ENCODE measurements around the gene TCEANC.

Gene TCEANC

DNA sequence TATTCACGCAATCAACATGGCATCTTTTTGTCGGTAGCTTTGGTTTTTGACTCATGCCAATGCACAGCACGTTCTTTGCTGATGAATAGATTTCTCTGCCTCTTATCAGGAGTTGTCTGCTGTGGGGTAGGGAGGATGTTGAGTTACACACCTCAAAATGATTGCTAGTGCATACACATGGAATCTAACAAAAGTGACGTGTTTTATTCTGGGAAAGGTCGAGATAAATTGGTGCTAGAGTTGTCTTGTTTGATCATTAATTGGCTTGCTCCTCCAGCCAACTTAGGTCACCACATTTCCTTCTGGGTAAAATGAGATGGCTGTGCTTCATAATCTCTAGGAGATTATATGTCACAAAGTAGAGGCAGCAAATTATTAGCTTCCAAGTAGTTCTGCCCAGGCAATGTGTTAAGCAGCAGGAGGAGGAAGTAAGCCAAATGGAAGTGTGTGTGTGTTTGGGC is 39.9 kb downstream of the TCEANC start:
- no peak for DNase-seq

DNA sequence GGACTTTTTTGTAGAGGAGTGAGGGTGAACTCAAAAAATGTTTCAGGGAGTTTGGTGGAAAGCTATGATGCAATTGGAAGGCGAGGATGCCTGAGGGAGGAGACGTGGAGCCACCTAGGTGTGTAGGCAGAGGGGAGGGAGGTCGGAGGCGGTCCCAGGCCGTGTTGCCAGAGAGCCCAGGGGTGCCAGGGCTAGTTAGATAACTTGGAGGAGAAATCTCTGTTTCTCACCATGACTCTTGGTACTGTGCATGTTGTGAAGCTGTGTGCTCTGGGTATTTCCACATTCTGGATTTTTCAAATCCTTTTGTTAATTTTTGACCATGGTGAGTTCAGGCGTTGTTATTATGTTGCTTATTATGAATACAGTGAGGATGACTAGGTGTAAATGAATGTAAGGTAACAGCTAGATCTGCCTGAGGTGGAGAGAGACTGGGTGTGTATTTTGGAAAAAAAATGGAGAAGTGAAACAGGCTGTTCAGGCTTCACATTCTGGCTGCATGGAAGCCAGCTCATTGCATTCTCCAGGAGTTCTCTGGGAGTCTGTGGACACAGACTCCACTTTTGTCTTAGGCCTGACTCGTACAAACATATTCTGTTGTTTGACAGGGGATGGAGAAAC is 40.5 kb downstream of the TCEANC start:
- peak in 3 of 56 donors; percentile 0 to 1 (median 1) for DNase-seq

DNA sequence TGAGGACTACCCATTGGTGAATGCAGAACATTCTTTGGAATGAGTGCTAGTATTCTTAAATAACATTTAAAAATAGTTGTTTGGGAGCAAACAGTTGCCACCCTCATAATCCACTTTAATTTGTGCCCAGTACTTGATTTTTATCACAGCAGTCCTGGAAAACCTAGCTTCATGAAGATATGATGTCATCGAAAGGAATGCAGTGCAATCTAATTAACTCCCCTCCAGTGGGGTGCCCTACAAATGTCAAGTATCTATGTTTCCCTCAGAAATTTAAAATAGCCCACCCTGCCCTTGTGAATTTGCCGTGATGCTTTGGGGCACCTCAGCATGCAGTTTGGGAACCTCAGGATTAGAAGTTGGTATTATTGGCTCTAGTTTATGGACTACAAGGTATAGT is 41.4 kb downstream of the TCEANC start:
- DNase-seq: no peak

DNA sequence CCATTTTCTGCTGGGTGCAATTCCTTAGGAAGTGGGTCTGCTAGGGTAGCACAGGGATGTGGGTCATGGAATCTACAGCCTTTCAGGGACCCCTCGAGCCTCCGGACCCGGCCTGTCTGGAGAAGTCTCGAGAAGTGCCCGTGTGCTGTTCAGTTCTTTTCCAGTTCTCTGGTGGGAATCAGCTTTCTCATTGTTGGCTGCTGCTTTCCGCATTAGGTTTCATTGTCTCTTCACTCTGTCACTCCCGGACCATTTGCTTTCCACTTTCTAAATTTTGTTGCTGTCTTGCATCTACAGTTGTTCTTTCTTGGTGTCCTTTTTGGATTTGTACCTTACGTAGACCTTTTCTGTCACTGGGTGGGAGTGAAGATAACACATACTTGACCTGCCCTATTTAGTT is 42.0 kb downstream of the TCEANC start:
- no peak for DNase-seq

DNA sequence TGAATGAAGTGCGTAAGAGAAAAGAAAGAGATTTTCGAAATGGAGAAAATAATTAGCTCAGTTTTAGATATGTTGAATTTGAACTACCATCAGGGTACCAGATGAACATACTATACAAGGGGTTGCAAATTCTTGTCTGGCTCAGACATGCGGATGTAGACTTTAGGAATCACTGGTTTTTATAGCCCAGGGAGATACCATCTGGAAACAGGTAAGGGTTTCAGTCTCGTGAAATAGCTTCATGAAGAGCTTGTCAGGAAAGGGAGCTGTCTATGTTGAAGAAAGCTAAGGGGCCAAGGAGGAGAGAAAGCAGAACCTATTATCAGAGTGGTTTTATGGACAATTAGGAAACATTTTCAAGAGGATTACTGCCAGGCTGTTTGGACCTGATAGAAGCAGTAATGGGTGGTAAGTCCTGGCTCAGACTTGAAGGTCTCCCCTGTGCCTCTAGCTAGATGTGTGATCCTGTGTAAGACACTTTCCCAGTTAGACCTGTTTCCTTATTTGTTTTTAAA is 42.7 kb downstream of the TCEANC start:
- no peak for DNase-seq

DNA sequence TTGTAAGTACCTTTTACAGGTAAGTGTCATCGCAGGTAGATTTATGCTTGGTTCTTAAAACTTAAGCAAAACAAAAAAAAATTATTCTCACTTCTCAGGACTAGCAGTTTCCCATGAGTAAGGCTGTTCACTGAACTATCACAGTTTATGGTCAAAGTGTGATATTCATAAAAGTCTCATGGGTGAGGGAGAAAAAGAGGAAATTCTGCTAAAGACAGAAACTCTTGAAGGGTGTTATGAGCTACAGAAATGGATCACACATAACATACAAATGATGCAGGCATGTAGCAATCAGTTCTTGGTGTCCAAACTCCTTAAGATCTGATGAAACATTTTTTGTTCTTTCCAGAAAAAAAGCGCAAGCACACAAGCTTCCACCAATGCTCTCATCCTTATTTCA is 44.5 kb downstream of the TCEANC start:
- DNase-seq: no peak

DNA sequence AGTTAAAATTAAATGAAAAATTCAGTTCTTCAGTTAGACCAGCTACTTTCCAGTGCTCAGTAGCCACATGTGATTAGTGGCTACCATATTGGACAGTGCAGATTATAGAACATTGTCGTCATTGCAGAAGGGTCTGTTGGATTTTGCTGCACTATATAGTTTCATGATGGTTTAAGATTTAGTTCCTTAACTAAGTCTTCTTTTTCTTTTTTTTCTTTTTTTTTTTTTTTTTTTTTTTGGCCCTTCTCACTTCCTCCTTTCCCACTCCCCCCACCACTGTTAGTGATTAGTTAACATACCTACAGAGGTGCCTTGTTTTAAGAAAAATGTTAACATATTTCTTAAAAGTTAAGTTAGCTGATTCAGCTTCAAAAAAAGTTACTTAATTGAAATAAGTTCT is 45.0 kb downstream of the TCEANC start:
- DNase-seq: no peak

DNA sequence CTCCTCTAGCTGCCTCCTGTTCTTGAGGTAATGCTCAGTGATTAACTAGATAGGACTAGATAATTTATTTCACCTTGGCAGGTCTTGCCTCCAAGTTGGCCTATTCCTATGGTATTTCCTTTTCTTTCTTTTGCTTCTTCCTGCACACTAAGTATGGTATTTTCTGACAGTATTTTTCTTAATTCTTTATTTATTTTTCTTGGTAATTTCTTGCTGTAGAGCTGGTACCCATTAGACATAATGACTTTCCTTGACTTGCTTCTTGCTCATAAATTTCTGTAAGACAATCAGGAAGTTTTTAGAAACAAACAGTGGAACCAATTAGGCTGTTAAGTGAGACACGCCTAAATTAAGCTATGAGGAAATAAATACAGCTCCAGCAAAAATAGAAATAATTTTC is 45.5 kb downstream of the TCEANC start:
- DNase-seq: no peak

DNA sequence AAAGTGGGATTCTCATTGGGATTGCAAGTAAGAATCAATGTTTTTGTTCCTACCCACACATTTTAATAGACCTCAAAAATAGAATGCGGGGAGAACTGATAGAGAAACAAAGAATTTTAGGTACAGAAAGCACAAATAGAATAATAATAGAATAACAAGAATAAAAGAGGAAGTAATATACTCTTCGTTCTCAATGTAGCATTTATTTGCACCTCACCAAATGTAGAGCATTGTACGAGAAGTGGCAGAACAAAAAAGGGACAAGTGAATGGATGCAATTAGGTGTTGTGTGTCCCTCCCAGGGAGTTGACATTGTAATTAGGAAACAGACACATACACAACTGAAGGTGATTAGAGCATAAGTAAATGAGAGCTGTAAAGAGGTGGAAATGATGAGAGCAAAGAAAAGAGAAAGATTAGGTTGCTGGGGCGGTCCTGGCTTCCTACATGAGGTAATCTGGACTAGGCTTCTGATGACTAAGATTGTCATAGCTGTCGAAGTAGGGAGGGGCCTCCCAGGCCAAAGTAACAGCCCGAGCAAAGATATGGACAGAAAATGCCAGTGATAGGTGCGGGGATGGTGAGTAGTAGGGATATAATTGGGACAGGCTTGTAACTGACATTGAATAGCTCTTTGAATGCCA is 46.4 kb downstream of the TCEANC start:
- no peak for DNase-seq

DNA sequence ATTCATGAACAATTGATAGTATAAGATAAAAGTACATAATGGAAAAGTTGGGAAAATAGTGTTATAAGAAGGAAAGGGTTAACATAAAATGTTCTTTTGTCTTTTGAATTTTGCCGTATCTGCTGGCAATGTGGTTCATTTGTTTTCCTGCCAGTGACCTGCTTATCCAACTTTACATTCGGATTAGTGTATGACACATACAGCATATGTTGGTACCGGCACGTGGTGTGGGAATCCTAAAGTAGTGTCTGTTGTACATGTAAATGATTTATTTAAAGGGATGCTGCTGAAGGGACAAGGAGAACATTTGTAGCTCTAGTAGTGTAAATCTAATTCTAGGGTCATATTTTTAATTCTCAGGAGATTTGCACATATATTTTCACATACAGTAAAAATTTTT is 47.4 kb downstream of the TCEANC start:
- DNase-seq: no peak

DNA sequence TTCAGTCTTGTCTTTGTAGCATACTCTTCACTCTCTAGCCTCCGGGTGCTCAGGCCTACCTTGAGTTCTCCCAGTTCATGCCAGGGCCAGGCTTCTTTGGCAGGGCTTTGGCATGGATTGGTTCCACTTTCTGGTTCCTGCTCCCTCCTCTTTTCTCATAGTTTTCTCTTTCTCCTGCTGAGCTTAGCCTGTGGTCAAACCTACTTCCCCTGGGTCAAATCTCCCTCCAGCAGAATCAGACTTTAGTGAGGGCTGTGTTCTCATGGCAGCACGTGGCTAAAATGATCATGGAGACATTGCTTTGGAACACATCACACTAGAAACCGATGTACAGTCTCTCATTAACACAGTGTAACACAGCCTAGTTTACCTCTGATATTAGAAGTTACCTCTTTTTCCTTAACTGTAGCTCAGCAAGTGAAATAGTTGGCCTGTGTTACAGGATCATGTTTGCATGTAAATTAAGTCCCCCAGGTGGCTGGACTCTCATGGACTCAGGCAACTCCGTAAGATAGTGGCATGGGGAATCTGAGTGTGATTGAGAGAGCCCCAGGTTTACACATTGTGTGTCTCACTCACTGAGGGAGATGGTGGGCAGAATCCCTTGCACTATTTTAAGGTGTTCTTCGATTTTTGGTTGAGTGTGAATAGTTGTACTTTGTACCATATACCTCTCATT is 49.3 kb downstream of the TCEANC start:
- no peak for DNase-seq

DNA sequence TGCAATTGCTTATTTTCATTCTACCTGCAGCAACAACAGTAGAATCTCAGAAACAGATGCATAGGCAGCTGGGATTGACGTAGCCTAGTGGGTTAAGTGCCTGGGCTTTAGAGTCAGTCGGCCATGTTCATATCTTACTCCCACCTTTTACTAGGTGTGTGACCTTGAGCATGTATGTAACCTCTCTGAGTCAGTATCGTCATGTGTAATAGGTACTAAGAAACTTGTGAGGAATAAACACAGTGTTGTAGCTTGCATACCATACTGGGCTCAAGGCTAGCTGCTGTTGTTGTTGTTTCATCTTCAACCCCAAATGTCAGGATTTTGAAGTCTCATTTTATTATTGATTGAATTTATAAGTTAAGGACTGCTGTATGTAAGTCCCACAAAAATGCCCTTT is 50.2 kb downstream of the TCEANC start:
- DNase-seq: no peak

DNA sequence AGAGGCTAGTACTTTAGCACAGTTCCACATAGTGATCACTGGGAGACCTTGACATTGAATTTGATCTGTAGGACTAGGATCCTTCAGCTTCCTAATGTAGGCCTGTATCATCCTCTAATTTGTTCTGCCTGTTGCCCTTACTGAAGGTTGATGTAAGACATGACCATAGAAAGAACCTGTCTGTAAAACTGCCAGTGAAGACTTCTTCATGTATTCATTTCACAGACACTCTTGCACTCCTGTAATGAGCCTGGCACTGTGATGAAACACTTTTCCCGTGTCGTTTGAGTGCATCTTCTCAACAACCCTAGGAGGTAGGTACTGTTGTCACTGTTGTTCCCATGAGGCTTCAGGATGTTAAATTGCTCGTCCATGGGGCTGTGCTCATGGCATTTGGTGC is 50.6 kb downstream of the TCEANC start:
- no peak for DNase-seq

DNA sequence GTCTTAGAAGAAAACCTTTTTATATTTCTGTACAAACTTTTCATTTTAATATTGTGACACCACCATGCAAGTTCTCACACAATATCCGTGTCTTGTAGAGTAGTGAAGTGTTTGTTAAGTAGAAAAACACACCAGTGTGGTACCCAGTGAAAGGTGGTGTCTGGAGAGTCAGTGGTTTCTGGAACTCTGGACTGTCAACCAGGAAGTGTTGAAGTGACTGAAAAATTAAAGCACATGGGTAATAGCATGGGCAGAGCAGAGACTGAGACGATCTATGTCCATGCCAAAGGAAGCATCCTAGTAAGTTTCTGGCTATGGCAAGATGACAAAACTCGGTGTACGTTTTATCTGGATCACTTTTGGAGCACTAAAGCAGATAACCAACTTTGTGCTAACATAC is 58.2 kb downstream of the TCEANC start:
- no peak for DNase-seq
